Body of pancreas (tissue), 4 donors: Measurements from ENCODE around the gene LSP1. TPM values are rescaled to one million over a fixed set of nuclear protein-coding genes. Genes with fewer than 3 reads are reported as not detected.

Experiments used
- ATAC-seq: fragments of 150-250 bp; one replicate; pipeline ENCODE4 v1.9.1; 2016
- DNase-seq, 4 donors: peaks; one replicate each; pipeline ENCODE4 v3.0.0-alpha.2; 2019
- H3K27ac ChIP-seq, 4 donors: fragments of 200-600 bp; sonication (generic); 1 replicate in 3 of 4; 2 replicates in 1 of 4; pipeline versions ENCODE4 v1.5.1 to v1.6.1; 2016 to 2019; ENCODE audit warnings: mild to moderate bottlenecking in 1 of 4, mixed read lengths in 1 of 4, moderate library complexity in 1 of 4
- H3K27me3 ChIP-seq, 2 donors: fragments of 200-600 bp; sonication (generic); one replicate each; pipeline ENCODE4 v1.6.0; 2016; ENCODE audit warnings: mild to moderate bottlenecking in 1 of 2
- H3K36me3 ChIP-seq, 2 donors: fragments of 200-600 bp; sonication (generic); replicated peaks in 1 of 2; 2 replicates each; pipeline ENCODE4 v1.5.1; 2016; ENCODE audit warnings: low read depth in 2 of 2; ENCODE audit not compliant: insufficient read depth in 1 of 2
- H3K4me1 ChIP-seq: fragments of 200-600 bp; sonication (generic); one replicate; pipeline ENCODE4 v1.6.0; 2016
- H3K4me3 ChIP-seq, 2 donors: fragments of 200-600 bp; sonication (generic); 1 replicate in 1 of 2; 2 replicates in 1 of 2; pipeline ENCODE4 v1.5.1; 2016 to 2019
- H3K9me3 ChIP-seq, 3 donors: fragments of 200-600 bp; sonication (generic); 1 replicate in 2 of 3; 2 replicates in 1 of 3; pipeline ENCODE4 v1.5.1; 2016
- POLR2A ChIP-seq, 3 donors: fragments of 450-650 bp; IDR thresholded peaks; one replicate each; pipeline ENCODE4 v1.6.1; 2016; ENCODE audit warnings: antibody characterized with exemption in 3 of 3, mild to moderate bottlenecking in 2 of 3
- WGBS, 2 donors: methylation state at CpG; one replicate each; pipeline ENCODE4 v1.1.5; 2017; 5-methylcytosine and 5-hydroxymethylcytosine counted together
- intact Hi-C: fragments of 100-400 bp; cut with DNase I; formaldehyde crosslinking; loops from one replicate; pipeline ENCODE4 v1.15.1; 2023
- total RNA-seq, 2 donors: library from RNA; depleted of rRNA; stranded (reverse); fragments of >200 nt; gene quantifications; one replicate each; pipeline ENCODE4 v1.1.0, GENCODE V29; 2016
- TF ChIP-seq, protein P1 (sequence below), 7 experiments: fragments of 450-650 bp in 4 of 7; fragments of 200-600 bp in 3 of 7; sonication (generic) in 3 of 7; IDR thresholded peaks; one replicate each; pipeline ENCODE4 v1.5.1; 2016 to 2019; ENCODE audit warnings: antibody characterized with exemption in 7 of 7

LSP1 gene
- total RNA-seq, 2 donors from 2014 or later = 9.9 to 11.5 TPM

DNA sequence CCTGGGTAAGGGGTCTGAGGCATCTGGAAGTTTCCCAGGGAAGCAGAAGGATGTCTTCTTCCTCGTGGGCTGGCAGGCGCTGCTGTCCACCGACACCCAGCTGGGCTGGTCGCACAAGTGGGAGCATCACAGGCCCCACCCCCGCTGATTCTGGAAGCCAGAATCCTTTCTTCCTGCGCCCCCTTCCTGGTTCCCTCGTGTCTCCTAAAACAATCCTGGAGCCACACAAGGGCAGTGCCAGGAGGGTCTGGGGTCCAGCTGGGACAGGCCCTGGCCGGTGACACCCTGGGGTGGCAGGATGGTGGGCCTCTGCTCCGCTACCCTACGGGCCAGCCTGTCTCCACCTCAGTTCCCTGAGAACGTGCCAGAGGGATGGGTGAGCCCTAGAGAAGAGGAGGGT is 4.2 kb downstream of the LSP1 start:
- 82% methylated on average over 11 of the region's 11 CpGs; no CpG with 5 or more reads in 1 of the 2 donors for WGBS, 2 donors

DNA sequence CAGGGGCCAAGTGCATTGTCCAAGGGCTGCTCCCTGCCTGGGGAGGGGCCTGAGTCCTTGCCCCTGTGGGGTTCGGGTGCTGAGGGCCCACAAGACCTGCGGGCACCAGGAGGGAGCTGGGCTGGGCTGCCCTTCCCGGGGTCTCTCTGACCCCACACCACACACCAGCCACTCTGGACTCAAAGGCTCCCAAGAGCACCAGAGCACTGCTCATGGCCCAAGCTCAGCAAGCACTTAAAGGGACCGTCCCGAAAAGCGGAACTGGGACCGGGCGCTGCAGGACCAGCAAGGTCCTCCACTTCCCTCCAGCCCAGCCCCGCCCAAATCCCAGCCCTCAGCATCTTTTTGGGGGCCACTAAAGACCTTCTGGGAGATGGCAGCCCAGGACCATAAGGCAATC is 5.3 kb downstream of the LSP1 start:
- Histone ChIP-seq H3K36me3 (no peaks in the 10 kb centered on the region), H3K27ac (no peak overlapping the region), H3K9me3 (no peaks in the 10 kb centered on the region), H3K4me3 (no peak overlapping the region), H3K4me1 (peaks cover 9% of the 10 kb centered on the region), H3K27me3 (no peaks in the 10 kb centered on the region)
- no peak for TF ChIP-seq POLR2A (IDR thresholded peaks at IDR 0.05)
- TF ChIP-seq, protein P1, sequence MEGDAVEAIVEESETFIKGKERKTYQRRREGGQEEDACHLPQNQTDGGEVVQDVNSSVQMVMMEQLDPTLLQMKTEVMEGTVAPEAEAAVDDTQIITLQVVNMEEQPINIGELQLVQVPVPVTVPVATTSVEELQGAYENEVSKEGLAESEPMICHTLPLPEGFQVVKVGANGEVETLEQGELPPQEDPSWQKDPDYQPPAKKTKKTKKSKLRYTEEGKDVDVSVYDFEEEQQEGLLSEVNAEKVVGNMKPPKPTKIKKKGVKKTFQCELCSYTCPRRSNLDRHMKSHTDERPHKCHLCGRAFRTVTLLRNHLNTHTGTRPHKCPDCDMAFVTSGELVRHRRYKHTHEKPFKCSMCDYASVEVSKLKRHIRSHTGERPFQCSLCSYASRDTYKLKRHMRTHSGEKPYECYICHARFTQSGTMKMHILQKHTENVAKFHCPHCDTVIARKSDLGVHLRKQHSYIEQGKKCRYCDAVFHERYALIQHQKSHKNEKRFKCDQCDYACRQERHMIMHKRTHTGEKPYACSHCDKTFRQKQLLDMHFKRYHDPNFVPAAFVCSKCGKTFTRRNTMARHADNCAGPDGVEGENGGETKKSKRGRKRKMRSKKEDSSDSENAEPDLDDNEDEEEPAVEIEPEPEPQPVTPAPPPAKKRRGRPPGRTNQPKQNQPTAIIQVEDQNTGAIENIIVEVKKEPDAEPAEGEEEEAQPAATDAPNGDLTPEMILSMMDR (IDR thresholded peaks at IDR 0.05) = no peak
- ATAC-seq = no peak
- DNase-seq = no peak
- intact Hi-C loops = no loop called here
- 79 to 85% methylated on average over 5 to 7 of the region's 9 CpGs for WGBS, 2 donors

More for the DNA sequence above, 4.2 kb downstream of the LSP1 start:
- H3K4me3 ChIP-seq = no peak overlapping the region
- no peak overlapping the region for H3K27ac ChIP-seq
- H3K4me1 ChIP-seq = no peaks in the 10 kb centered on the region
- ATAC-seq = no peak
- no peaks in the 10 kb centered on the region for H3K27me3 ChIP-seq
- H3K36me3 ChIP-seq = no peaks in the 10 kb centered on the region
- TF ChIP-seq, protein P1 (IDR thresholded peaks at IDR 0.05) = no peak
- TF ChIP-seq POLR2A (IDR thresholded peaks at IDR 0.05) = no peak
- DNase-seq = no peak
- H3K9me3 ChIP-seq = no peaks in the 10 kb centered on the region
- intact Hi-C loops = no loop called here

DNA sequence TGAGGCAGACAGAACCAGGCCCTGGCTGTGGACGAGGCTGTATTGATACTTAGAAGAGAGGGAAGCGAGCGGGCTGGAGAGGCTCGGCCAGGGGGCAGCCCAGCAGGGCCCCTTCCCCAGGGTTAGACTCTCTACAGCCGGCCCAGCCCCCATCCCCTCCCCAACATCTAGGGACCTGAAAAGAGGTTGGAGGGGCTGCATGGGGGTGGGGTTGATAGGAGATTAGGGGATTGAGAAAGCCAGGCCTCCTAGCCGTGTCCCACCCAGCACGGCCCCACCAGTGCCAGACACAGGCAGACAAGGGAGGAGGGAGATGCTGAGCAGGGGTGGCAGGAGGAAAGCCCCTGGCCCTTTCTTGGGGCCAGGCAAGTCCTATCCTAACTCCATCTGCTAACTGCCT is 5.7 kb downstream of the LSP1 start:
- no peaks in the 10 kb centered on the region for H3K36me3 ChIP-seq
- H3K27ac ChIP-seq = no peak overlapping the region
- TF ChIP-seq POLR2A (IDR thresholded peaks at IDR 0.05) = no peak
- TF ChIP-seq, protein P1 (IDR thresholded peaks at IDR 0.05) = no peak
- no peaks in the 10 kb centered on the region for H3K27me3 ChIP-seq
- intact Hi-C loops = no loop called here
- H3K4me3 ChIP-seq = no peak overlapping the region
- WGBS, 2 donors = 92 to 94% methylated on average over 7 of the region's 7 CpGs
- peaks cover 14% of the 10 kb centered on the region for H3K4me1 ChIP-seq
- H3K9me3 ChIP-seq = no peaks in the 10 kb centered on the region
- ATAC-seq (no peak), DNase-seq (no peak)

DNA sequence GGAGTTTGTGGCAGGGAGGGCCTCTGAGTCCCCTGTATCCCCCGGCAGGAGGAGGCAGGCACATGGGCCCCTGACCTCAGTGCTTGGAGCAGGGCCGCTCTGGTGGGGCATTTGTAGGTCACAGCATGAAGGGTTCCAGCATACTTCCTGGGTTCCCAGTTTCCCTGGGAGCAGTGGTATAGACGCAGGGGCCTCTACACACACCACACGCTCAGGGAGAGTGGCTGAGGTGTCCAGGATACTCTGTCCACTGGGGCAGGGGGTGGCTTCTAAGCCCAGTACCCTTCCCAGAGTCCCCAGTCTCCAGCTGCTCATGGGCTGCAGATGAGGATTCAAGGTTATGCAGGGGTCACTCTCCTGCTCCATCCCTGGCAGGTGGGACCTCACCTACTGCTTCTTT is 6.1 kb downstream of the LSP1 start:
- WGBS, 2 donors = 83% methylated on average over 2 of the region's 4 CpGs; no CpG with 5 or more reads in 1 of the 2 donors
- Histone ChIP-seq H3K4me3 (no peak overlapping the region), H3K27me3 (no peaks in the 10 kb centered on the region), H3K4me1 (peaks cover 18% of the 10 kb centered on the region), H3K36me3 (no peaks in the 10 kb centered on the region), H3K27ac (no peak overlapping the region), H3K9me3 (no peaks in the 10 kb centered on the region)
- TF ChIP-seq, protein P1 (IDR thresholded peaks at IDR 0.05) = no peak
- TF ChIP-seq POLR2A (IDR thresholded peaks at IDR 0.05) = no peak
- intact Hi-C loops = no loop called here
- ATAC-seq = no peak
- no peak for DNase-seq

DNA sequence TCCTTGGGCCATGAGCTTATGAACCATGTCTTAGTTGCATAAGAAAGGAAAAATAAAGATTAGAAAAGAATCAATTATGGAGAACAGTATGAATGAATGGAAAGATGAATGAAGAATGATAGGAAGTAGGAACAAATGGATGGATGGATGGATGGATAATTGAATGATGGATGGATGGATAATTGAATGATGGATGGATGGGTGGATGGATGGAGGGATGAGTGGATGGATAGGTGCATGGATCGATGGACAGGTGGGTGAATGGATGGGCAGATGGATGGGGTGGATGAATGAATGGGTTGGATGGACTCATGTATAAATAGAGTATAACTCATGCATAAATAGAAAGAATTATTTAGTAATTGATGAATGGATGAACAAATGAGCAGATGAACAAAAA is 7.2 kb downstream of the LSP1 start:
- intact Hi-C loops = no loop called here
- no peaks in the 10 kb centered on the region for H3K27me3 ChIP-seq
- 73 to 82% methylated on average over 1 of the region's 1 CpG for WGBS, 2 donors

More for the DNA sequence above, 7.2 kb downstream of the LSP1 start:
- ATAC-seq (no peak), DNase-seq (no peak)
- H3K36me3 ChIP-seq = no peaks in the 10 kb centered on the region
- H3K4me1 ChIP-seq = peaks cover 29% of the 10 kb centered on the region
- no peaks in the 10 kb centered on the region for H3K9me3 ChIP-seq
- no peak overlapping the region for H3K4me3 ChIP-seq
- H3K27ac ChIP-seq = no peak overlapping the region
- TF ChIP-seq POLR2A (IDR thresholded peaks at IDR 0.05) = no peak
- TF ChIP-seq, protein P1 (IDR thresholded peaks at IDR 0.05) = no peak
